Measurements from ENCODE around the gene TBCC.
A peak's percentile ranks its signal among the peaks of the same experiment; 100 is the strongest.

DNA sequence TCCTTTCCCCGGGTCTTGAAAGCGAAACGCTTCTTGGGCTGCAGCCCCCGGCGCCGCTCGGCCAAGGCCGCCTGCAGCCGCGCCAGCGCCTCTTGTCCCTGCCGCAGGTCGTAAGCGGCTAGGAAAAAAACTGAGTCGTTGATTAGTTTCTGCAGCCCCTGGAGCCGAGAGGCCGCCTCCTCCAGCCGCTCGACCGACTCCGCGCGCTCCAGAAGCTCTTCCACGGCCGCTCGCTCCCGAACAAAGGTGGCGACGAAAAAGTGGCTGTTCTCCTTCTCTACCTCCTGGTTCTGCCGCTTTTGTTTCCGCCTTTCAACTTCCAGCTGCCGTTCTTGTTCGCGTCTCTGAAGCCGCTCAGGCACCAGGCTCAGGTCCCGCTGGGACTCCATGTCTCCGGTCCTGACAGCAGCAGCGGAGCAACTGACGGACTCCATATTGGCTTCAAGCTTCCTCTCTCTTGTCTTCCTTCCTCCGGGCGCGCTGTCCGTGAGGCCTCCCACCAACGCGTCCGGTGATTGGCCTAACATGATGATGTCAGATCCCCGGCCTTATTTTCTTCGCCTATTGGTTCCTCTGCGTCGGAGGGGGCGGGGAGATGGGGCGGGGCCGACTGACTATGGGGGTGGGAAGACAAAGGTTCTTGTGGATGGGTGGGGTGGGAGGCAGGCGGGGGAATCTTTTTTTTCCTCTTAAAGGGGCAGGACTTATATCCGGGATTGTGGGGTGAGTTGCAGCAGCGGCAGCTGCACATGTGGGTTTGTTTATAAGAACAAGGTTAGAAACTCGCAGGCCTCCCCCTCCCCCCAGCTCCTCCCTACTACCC is at the start of gene TBCC:
- TF ChIP-seq ZNF780A (CRISPR knock-in tag; IDR thresholded peaks at IDR 0.05) = 0 out of 2 replicates have a peak, but pooled peaks have one; percentile 15
- TF ChIP-seq ZNF17 (CRISPR knock-in tag; IDR thresholded peaks at IDR 0.05) = no peak
